NK-92 treated with Interleukin-12 subunit alpha and Interleukin-12 subunit beta, amount 100 ng/mL, for 24 hours (cell line): ENCODE measurements around the gene HEPACAM2.

Experiments
- DNase-seq: peaks from one replicate; lab custom pipeline; 2025; lab: John Stamatoyannopoulos, UW

HEPACAM2 gene

DNA sequence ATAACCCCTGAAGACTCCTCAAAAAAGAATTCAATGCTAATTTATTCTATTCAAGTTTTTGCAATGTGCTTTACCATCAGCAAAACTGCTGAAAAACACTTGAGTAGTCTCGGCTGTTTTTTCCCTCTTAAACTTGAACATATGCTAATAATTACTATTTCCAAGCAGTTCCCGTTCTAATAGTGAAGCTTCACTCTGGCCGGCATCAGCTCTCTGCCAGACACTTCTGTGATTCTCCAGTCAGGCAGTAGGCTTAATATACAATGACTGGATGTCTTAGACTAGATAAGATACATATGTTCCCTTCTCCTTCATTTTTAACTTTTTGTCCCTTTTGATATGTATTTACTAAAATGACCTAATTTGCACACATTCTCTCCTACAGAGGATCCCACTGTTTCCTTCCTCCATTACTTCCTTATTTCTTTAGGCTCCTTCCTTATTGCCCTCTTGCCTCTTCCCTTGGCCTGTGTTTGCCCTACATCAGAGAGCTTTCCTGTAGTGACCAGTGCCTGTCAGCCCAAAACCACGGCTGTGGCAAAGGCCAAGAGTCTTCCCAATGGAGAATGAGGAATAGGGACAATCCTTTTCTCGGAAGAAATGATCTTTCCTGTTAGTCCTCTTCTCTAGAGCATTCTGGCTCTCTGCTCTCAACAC is 23.5 kb downstream of the HEPACAM2 start:
- no peak for DNase-seq

DNA sequence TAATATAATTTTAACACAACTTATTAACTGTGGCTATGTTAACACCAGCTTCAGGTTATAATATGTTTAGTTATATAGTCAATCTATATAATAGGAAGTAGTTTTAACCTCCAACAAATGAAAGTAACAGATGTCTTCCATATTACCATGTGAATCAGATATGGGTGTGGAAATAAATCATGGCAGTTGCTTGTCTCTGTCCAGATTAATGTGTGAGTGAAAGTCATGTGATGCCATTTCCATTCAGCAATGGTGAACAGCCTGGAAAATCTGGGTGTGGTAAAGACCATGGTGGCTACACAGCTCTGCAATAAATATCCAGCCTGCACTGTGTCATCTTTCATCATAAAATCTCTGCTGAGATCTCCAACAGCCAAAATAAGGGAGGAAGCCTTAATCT is 27.8 kb downstream of the HEPACAM2 start:
- DNase-seq: no peak

DNA sequence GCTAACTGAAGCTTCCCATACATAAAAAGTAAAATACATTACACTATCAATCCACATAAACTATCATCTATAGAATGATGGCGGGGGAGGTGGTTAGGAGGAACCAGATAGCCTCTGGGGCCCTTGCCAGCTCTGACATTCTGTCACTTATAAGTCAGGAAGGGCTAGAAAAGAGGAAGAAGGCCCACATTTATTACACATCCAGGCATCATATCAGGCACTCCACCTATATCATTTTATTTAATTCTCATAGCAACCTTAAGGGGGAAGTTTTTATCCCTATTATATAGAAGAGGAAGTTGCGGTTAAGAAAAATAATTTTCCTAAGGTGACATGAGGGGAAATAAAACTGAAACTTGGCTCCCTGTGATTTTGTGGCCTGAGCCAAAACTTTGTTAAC is 29.9 kb downstream of the HEPACAM2 start:
- DNase-seq: no peak

DNA sequence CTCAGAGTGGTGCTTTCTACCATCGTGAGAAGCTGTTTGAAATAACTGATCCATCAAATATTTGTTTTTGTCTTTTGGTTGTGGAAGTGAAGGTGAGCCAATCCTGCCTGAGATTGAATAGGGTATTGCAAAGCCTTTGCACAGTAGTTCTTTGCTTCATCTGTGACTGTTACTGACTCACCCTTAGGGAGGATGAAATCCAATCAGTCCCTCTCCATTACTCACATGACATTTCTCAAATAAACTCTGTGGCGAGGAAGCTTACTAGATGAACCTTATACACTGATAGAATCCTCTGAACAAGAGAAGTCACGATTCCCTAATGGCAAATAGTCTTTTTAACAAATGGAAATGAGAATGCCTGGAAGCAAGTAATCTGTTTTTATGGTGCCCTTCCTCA is 31.9 kb downstream of the HEPACAM2 start:
- DNase-seq: no peak

DNA sequence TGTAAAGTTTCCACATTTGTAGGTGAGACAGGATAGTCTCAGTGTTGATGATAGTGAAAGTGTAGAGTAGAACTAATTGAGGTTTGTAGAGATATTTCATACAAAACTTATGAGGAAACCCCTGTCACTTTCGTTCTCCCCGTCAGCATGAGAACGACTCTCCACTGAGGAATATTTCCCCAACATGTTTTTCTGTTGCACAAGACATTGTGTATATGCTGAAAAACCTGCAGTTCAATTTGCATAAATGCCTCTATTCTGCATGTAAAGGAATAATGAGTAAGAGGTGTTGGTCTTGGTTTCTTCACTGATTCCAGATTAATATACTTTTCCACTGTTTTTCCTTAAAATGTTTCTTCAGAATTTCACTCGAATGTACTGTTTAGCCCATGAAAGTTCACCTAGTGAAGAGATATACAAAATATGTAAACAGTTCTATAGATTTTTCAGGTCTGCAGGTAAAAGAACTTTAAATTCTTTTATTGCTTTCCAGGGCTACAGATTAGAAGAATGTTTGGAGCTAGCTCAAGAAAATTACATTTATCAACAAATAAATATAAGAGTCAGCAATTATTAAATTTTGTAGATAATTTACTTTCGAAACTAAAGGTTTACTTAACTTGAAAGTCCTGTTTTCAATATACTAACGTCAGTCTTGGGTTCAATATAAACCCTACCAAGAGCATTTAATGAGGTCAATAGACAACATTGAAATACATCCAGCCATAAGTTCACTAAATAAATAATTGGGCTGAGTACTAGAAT is 37.2 kb downstream of the HEPACAM2 start:
- DNase-seq: no peak

DNA sequence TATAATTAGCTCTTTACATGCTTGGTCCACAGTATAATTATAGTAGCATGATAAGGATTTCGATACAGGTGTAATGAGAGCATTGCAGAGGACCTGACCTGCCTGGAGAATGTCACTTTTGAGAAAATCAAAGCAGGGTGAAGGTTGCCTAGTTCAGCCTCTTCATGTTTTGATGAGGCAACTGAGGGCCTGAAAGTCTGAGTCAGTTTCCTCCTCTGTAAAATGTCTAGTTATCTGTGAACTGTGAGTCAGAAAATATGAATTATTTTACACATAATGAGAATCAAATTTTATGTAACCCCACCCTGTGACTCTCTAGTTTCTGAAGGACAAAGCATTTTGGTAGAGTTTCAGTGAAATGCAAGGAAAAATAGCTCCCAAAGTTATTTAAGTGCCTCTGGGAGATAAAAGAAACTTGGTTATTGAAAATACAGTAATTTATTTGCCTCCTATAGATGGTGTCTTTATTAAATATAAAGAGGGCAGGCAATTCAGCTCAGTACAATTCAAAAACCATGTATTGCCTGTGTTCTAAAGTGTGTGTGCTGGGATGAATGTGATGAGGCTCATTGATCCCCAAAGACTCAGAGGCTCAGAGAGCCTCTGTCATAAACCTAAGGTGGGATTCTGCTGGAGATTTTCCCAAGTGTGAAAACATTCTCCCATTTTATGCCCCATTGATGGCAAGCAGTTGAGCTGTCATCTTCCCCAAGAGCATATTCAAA is 40.8 kb downstream of the HEPACAM2 start:
- DNase-seq: no peak

DNA sequence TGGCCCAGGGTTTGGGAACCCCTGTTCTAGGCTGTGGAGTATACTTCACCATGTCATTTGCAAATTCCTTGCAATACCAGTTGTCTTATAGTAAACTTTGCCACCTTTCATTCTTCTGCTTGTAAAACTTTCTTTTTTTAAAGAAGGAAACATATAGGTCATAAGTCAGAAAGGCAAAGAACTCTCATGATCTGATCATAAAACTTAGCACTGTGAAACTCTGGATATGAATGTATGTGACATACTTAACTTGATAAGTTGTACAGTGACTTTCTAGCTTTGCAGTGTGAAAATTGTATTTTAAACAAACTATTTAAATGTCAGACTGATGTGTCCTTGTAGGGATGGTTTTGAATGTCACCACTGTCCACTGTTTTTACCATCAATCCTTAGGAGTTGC is 47.1 kb downstream of the HEPACAM2 start:
- DNase-seq: no peak

DNA sequence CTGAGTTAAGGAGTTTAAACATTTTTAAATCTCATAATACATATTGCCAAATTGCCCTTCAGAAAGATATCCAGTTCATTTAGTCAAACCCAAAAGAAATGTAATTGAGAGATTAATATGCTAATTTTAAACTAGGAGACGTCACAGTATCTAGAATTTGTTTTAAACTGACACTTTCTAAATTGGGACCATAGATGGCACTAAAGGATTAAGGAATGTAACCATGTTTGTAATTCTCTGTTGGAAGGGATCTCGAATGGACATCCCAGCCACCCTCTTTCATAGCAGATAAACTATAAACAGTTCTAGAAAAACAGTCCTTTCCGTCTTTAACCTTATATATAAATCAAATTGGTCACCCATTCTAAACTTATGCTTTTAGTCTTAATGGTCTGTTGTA is 48.1 kb downstream of the HEPACAM2 start:
- no peak for DNase-seq

DNA sequence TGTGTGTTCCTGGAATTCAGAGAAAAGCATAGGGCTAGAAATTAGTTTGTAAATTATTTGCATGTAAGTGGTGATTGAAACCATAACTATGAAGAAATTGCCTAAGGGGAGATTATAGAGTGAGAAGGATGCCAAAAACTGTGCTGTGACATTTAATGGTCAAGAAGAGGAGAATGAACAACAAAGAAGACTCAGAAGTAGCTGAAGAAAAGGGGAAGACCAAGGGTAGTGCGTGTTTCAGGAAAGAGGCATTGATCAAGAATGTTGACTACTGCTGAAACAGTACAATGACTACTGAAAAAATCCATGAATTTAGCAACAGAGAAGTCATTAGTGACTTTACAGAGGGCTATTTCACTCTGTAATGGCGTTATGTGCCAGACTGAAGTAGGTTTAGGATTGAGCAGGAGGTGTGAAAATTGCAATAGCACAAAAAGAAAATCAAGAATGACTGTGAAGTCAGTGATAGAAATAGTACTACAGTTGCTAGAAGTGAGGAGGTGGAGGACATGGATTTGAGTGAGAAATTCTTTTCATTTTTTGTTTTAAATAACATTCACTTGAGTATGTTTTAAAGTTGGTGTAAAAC is 49.2 kb downstream of the HEPACAM2 start:
- no peak for DNase-seq

DNA sequence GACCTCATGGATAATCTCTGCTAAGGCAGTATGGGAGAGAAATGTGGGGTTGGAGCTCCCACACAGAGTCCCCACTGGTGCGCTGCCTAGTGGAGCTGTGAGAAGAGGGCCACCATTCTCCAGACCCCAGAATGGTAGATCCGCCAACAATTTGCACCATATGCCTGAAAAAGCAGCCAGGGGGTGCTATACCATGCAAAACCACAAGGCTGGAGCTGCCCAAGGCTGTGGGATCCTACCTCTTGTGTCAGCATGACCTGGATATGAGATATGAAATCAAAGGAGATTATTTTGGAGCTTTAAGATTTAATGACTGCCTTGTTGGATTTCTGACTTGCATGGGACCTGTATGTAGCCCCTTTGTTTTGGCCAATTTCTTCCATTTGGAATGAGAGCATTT is 51.0 kb downstream of the HEPACAM2 start:
- no peak for DNase-seq

DNA sequence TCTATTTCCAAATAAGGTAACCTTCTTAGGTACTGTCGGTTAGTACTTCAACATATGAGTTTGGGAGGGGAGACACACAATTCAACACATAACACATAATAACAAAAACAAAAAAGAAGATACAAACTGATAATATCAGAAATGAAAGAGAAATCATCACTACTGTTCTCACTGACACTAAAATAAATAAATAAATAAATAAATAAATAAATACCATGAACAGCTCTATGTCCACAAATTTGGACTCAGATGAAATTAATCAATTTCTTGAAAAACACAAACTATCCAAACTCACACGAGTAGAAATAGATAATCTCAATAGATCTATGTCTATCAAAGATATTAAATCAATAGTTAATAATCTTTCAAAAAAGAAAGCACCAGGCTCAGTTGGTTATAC is 53.6 kb downstream of the HEPACAM2 start:
- DNase-seq: no peak

DNA sequence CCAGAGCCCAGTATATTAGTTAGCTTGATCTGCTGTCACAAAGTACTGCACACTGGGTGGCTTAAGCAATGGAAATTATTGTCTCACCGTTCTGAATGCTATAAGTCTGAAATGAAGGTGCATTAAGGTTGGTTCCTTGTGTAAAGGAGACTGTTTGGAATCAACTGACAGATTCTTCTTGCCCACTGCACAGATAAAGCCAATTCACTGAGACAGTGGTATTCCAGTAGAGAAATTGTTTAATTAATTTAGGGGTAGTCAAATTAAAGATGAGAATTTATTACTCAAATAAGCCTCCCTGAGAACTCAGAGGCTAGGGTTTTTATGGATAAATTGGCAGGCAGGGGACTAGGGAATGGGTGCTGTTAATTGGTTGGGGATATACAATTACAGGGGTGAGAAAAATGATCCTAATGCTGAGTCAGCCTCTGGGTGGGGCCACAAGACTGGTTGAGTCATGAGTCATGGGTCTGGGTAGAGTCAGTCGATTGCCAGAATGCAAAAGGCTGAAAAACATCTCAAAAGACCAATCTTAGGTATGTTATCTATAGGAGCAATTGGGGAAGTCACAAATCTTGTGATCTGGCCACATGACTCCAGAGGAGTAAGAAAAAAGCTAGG is 54.6 kb downstream of the HEPACAM2 start:
- DNase-seq: no peak

DNA sequence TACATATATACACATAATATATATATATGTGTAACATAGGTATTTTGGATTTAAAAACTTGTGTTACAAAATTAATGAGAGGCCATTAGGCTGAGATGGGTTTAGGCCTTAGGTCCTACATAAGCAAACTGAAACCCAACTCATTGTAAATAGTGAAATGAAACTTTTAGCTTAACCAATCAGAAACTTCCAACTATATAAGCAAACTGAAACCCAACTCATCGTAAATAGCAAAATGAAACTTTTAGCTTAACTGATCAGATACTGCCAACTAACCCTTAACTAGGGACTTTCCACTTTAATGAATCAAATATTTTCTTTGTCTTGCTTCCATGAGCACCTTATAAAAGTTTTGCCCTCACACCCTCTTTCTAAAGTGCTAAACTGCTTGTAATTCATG is 60.8 kb downstream of the HEPACAM2 start:
- DNase-seq: no peak

DNA sequence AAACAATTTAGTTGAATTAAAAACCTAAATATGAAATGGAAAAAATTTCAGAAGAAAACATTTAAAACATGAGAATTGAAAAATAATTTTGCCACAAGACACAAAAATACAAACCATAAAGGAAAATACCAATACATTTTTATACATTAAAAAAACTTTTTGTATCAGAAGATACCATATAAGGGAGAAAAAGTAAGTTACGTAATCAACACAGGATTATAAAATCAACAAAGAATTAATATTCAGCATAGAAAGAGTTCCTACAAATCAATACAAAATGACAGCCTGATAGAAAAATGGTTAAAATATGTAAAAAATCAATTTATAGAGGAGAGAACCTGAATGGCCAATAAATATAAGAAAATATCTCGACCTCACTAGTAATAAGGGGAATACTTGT is 61.5 kb downstream of the HEPACAM2 start:
- DNase-seq: no peak

DNA sequence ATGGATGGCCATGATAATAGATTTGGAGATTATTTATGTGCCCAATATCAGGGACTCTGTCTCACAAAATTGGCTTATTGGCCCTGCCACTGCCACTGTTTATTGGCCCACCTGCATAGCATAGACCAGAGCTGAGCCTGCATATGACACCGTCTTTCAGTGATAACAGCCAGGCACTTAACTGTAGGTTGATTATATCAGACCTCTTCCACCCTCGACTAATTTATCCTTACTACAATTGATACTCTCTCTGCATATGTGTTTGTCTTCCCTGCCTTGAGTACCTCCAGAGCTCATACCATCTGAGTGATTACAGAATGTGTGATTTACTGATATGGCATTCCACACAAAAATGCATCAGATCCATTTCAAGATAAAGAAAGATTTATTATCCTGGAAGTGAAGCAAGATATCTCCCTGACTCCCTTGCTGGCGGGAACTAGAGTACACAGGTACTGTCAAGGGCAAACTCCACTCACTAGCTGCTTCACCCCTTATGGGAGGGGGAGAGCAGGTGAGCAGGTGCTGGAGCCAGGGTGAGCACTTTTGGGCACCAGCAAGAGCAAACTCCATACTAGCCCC is 65.0 kb downstream of the HEPACAM2 start:
- no peak for DNase-seq

DNA sequence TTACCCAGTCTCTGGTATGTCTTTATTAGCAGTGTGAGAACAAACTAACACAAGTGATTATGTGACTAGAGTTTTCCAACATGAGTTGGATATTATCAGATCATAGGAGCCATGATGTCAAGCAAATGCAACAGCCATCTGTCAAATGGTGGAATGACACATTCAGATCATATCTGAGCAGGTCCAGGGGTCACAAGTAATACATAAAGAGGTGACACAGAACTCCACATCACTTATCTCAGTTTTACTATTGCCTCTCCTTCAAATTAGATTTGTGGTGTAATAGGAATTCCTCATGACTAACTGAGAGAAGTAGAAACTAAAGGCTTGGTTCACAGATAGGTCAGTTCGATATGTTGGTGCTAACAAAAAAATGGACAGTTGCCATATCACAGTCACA is 65.9 kb downstream of the HEPACAM2 start:
- no peak for DNase-seq

DNA sequence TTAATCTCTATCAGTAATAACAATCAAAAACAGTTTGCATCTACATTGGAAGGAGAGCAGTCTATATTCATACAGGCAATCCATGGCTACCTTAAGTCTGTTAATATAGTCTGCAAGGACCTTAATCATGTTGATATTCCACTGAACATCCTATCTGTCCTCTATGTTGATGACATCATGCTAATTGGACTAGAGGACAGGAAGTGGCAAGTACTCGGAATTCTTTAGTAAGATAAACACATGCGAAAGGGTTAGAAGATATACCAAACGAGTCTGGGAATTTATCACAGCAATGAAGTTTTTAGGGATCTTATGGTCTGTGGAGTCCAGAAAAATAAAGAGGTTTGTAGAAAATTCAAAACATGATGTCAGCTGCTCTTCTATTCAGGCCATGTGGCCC is 66.8 kb downstream of the HEPACAM2 start:
- no peak for DNase-seq

DNA sequence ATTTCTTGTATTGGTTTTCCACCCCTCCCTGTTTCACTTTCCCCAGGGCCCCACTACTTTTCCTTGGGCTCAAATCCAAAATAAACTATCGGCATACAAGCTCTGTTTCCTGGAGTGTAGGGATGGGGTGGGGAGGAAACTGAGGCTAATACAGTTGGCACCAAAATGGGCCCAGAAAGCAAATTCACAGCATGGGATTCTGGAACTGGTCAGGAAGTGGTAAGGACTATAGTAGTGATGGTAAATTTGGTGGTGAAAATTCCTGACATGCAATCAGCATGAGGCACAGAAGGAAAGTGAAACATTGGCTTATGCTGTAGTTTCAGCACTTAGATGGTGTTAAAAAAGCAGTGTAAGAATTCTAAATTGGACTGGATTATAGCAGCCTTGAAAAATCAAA is 69.4 kb downstream of the HEPACAM2 start:
- DNase-seq: no peak

DNA sequence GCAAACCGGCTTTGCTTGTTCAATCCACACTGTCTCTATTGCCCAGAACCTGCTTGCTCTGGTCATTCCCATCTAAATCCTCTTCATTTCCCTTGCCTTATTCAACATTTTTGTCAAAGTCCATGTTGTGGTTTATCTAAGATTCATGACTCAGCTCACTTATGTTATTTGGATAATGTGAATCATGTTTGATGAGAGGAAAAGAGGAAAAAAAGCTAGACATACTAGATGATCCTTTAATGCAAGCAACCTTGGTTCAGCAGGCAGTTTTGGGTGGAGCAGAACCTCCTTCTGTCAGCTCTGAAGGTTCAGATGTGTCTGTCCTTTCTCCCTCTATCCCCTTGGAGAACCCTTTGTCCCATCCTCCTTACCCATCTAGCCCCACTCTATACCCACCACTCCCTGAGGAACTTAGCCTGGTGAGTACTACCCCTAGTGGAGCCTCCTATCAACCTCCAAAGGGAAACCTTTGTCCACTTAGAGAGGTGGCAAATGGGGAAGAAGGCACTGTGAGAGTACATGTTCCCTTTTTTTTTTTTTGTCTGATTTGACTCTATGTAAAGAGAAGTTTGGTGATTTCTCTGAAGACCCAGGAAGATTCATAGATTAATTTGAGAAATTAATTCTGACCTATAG is 76.0 kb downstream of the HEPACAM2 start:
- DNase-seq: no peak

DNA sequence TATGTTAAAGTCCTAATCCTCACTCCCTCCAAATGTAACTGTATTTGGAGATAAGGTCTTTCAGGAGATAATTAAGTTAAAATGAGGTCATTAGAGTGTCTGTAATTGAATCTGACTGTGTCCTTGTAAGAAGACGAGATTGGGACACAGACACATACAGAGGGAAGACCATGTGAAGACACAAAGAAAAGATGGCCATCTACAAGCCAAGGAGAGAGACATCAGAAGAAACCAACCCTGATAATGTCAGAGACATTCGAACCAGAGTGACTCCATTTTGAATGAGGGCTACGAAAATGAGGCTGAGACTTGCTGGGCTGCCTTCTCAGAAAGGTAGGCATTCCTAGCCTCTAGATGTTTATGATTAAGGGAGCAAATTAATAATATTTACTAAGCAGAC is 77.5 kb downstream of the HEPACAM2 start:
- no peak for DNase-seq

DNA sequence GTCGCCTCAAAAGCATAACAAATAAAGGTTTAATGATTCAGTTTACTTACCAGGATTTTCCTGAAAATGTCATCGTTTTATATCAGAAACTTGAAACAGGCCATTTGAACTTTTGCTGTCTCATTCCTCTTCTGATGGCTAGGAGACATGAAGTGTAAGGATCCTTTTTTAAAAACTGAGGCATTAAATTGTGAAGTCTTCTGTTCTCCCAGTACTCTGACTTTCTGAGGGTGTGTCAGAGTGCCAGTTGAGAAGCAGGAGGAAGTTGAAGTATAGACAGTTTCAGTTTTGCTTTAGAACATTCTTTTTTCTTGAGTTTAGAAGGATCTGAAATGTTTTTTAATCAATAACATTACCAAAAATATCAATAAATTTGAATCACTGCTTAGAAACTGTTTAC is 78.1 kb downstream of the HEPACAM2 start, which contains the start of gene SAMD9L:
Gene SAMD9L, minus strand, starts transcription at position 242 of the 400 bp plus-strand sequence. CDS start 12,414 bp downstream, outside the sequence.
- DNase-seq: no peak
